OCI-LY7 (cell line): ENCODE results near the gene RNASE9.
"Not testable (repeated sequence)": the region's sequence is repeated elsewhere in the genome, so short reads cannot be mapped to it uniquely, and the experiment has no call there.

Source experiments
- CTCF ChIP-seq: fragments of 200-600 bp; sonication (generic); conservative IDR thresholded peaks from 2 replicates; pipeline ENCODE4 v1.5.1; 2014; ENCODE audit warnings: mild to moderate bottlenecking, antibody characterized with exemption, low read length, moderate library complexity, mixed read lengths
- EZH2phosphoT487 ChIP-seq: fragments of 200-600 bp; sonication (generic); IDR thresholded peaks from 2 replicates; pipeline ENCODE4 v1.6.1; 2018; ENCODE audit warnings: low read depth, borderline replicate concordance, mild to moderate bottlenecking, mixed run types, antibody characterized with exemption, low read length, moderate library complexity, mixed read lengths

GRCh38 chr14:20572382-20572990 lies 11.6 kb upstream of the RNASE9 start:
- TF ChIP-seq CTCF, EZH2phosphoT487: not testable (repeated sequence)
